ENCODE results near the gene SNAPC3.

The SNAPC3 gene

DNA sequence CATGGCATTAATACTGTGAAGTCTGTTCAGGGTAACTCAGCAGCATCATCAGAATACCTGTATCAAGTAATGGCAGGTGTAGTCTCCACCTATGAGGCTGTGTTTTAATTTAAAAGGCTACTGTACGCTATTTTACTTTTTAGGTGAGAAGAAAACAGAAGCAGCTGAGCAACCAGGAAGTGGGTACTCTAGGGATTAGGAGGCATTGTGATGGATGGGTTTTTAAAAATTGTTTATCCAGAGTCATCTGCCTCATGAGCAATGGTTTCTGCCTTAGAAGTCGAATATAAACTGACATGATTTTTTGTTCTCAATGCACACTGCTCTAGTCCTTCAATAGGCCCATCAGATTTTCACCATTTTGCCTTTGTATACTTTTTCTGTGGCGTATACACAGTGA, 45.5 kb downstream of the SNAPC3 start:
- ChIA-PET POLR2A (ENCODE audit: low non-redundant PET) (no interaction called here), CTCF (no interaction called here)
- no peak for DNase-seq (ENCODE audit: low spot score)
- TF ChIP-seq CTCF (conservative IDR thresholded peaks at IDR 0.05; ENCODE audit: low read depth), result no peak
- H3K27ac ChIP-seq, result no peak overlapping the region

- ChIA-PET CTCF (no interaction called here), POLR2A (ENCODE audit: low non-redundant PET) (no interaction called here)
- no peak for TF ChIP-seq CTCF (conservative IDR thresholded peaks at IDR 0.05; ENCODE audit: low read depth)
- no peak overlapping the region for H3K27ac ChIP-seq
- no peak for DNase-seq (ENCODE audit: low spot score)
Observed at GRCh38 chr9:15469406-15469805, 46.7 kb downstream of the SNAPC3 start.

GRCh38 chr9:15469862-15470261, 47.2 kb downstream of the SNAPC3 start:
- ChIA-PET POLR2A (ENCODE audit: low non-redundant PET) (no interaction called here), CTCF (no interaction called here)
- no peak for TF ChIP-seq CTCF (conservative IDR thresholded peaks at IDR 0.05; ENCODE audit: low read depth)
- no peak for DNase-seq (ENCODE audit: low spot score)
- no peak overlapping the region for H3K27ac ChIP-seq

- H3K27ac ChIP-seq, result no peak overlapping the region
- ChIA-PET POLR2A (ENCODE audit: low non-redundant PET) (no interaction called here), CTCF (interaction anchor here (0.6 kb wide), 1 partner anchor 142 kb away, joined by 3 read pairs; no protein-coding TSS in a partner anchor)
- no peak for TF ChIP-seq CTCF (conservative IDR thresholded peaks at IDR 0.05; ENCODE audit: low read depth)
- no peak for DNase-seq (ENCODE audit: low spot score)
Observed at GRCh38 chr9:15475923-15476536, 53.4 kb downstream of the SNAPC3 start.

DNA sequence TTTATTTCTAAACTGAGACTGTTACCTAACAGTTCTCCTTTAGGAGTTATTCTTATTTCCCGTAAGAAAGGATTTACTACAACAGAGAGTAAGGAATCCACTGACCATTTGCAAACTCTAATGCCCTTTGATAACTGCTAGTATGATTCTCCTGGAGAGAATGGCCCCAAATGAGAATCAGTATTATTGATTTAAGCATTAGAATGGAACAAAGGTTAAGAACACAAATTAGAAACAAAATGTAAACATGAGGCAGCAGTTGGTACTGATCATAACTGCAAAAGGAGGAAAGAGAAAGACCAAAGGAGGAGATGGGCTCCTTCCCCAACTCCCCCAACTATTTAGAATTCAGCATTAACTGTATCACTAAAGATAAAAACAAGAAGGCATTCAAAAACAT, 57.4 kb downstream of the SNAPC3 start:
- ChIA-PET CTCF (no interaction called here), POLR2A (ENCODE audit: low non-redundant PET) (no interaction called here)
- no peak for DNase-seq (ENCODE audit: low spot score)
- no peak overlapping the region for H3K27ac ChIP-seq
- TF ChIP-seq CTCF (conservative IDR thresholded peaks at IDR 0.05; ENCODE audit: low read depth), result no peak

- DNase-seq (ENCODE audit: low spot score), result no peak
- ChIA-PET CTCF (interaction anchor here (0.6 kb wide), 1 partner anchor 283 kb away, joined by 3 read pairs; no protein-coding TSS in a partner anchor), POLR2A (ENCODE audit: low non-redundant PET) (no interaction called here)
- TF ChIP-seq CTCF (conservative IDR thresholded peaks at IDR 0.05; ENCODE audit: low read depth), result no peak
- no peak overlapping the region for H3K27ac ChIP-seq
Observed at GRCh38 chr9:15482146-15482545, 59.5 kb downstream of the SNAPC3 start.

Data from RWPE1 (cell line).